GM12892 (cell line): ENCODE measurements around the gene DOCK2.

Experiments used
- POLR2A ChIP-seq: IDR thresholded peaks from 2 replicates; pipeline ENCODE4 v1.6.1; 2011; ENCODE audit warnings: low read depth, low read length, control low read depth
- POLR2AphosphoS5 ChIP-seq: IDR thresholded peaks from 2 replicates; pipeline ENCODE4 v1.6.1; 2011; ENCODE audit warnings: low read depth, low read length, control low read depth
- TAF1 ChIP-seq: IDR thresholded peaks from 2 replicates; pipeline ENCODE4 v1.6.1; 2011; ENCODE audit warnings: low read depth, mild to moderate bottlenecking, control low read depth, low read length, borderline replicate concordance

DNA sequence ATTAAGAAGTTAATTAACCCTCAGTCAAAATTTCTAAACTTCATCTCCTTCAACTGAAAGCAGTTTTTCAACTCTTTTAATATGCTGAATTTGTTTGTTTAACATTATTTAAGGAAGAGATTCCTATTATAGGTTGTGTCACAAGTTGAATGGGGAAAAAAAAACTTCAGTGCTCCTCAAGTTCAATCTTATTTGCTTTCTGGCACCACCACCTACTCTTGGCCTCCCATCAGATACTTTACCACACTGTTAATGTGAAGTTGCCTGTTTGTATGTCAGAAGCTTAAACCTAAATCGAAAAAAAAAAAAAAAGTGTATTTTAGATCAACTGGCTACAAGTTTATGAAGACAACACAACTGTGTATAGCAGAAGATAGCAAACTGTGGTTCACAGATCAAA, 4.1 kb upstream of the DOCK2 start:
- TF ChIP-seq TAF1 (no peak), POLR2AphosphoS5 (no peak), POLR2A (no peak)
